ENCODE data around the gene SIPA1L3. TPM values are rescaled to one million over a fixed set of nuclear protein-coding genes. Genes with fewer than 3 reads are reported as not detected.

The SIPA1L3 gene
- total RNA-seq, 1 experiment from 2014 or later = 66.3 TPM

DNA sequence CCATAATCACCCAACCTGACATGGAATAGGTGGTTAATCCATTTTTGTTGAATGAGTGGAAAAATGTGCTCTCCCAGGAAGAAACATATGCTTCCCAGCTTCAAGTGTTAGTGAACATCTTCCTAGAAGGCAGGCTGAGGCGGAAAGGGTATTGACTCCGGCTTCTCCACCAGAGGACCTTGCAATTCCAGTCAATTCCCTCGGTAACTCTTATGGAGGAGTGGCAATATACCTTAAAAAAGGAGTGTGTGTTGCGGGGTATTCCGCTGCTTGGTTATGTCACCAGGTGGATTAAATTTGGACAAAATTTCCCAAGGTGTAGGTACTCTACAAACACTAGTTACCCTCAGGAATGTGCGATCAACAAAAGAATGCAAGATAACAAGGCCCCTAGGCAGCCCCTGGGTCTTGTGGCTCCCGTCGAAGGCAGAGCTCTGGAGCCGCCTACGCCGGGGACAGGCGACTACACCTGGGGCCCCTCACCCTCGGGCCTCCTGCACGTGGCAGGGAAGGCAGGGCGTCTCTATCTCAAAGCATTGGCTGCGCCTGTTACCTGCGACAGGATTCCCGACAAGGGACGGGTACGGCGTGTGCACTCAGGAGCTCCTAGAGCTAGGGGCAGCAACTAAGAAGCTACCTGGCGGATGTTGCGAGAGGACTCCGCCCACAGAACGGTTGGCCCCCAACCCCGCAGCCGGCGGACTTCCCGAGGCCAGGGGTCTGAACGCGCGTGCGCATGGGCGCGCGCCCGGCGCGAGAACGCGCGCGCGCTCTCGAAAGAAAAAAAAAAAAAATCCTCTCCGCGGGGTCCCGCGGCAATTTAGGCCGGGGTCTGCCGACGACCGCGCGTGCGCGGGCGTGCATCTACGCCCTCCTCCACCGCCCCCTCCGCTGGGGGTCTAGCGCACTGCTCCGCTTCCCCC lies 801 bp upstream of the SIPA1L3 start, which contains the start of gene WDR87:
Gene WDR87 (minus strand): TSS at position 649 of the 923 bp plus-strand sequence. CDS start 8,355 bp downstream, outside the sequence.
- ATAC-seq (peak; percentile 37), DNase-seq (ENCODE audit: low read depth, low spot score) (no peak)
- H3K4me3 ChIP-seq (ENCODE audit: low read depth in 2 of 2, low read length in 2 of 2) = peak within 1 kb of the TSS; percentile 76 to 97
- no peaks in the 10 kb centered on the region for H3K27me3 ChIP-seq (ENCODE audit: control insufficient read depth, insufficient read depth, low read length)
- no TSS peak for BruUV-seq (replicated peaks)
- POLR2A ChIA-PET = interaction anchor here (0.6 to 1.2 kb wide), 5 partner anchors 26 to 535 kb away, joined by 3 to 12 read pairs (median 4); partner anchors contain the start of gene ZNF527
- in situ Hi-C loops (cut with HindIII; ENCODE audit: low pct_unique_long_range_greater_than_20kb, low sequenced_read_pairs) = no loop called here
- no peak for TF ChIP-seq SIN3A (IDR thresholded peaks at IDR 0.05; ENCODE audit: borderline replicate concordance, insufficient read depth, low read depth, low read length)
- TF ChIP-seq, protein P1, sequence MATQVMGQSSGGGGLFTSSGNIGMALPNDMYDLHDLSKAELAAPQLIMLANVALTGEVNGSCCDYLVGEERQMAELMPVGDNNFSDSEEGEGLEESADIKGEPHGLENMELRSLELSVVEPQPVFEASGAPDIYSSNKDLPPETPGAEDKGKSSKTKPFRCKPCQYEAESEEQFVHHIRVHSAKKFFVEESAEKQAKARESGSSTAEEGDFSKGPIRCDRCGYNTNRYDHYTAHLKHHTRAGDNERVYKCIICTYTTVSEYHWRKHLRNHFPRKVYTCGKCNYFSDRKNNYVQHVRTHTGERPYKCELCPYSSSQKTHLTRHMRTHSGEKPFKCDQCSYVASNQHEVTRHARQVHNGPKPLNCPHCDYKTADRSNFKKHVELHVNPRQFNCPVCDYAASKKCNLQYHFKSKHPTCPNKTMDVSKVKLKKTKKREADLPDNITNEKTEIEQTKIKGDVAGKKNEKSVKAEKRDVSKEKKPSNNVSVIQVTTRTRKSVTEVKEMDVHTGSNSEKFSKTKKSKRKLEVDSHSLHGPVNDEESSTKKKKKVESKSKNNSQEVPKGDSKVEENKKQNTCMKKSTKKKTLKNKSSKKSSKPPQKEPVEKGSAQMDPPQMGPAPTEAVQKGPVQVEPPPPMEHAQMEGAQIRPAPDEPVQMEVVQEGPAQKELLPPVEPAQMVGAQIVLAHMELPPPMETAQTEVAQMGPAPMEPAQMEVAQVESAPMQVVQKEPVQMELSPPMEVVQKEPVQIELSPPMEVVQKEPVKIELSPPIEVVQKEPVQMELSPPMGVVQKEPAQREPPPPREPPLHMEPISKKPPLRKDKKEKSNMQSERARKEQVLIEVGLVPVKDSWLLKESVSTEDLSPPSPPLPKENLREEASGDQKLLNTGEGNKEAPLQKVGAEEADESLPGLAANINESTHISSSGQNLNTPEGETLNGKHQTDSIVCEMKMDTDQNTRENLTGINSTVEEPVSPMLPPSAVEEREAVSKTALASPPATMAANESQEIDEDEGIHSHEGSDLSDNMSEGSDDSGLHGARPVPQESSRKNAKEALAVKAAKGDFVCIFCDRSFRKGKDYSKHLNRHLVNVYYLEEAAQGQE (IDR thresholded peaks at IDR 0.05; ENCODE audit: insufficient read depth in 1 of 2, low read depth in 2 of 2, low read length in 1 of 2) = no peak
- TF ChIP-seq, protein P2, sequence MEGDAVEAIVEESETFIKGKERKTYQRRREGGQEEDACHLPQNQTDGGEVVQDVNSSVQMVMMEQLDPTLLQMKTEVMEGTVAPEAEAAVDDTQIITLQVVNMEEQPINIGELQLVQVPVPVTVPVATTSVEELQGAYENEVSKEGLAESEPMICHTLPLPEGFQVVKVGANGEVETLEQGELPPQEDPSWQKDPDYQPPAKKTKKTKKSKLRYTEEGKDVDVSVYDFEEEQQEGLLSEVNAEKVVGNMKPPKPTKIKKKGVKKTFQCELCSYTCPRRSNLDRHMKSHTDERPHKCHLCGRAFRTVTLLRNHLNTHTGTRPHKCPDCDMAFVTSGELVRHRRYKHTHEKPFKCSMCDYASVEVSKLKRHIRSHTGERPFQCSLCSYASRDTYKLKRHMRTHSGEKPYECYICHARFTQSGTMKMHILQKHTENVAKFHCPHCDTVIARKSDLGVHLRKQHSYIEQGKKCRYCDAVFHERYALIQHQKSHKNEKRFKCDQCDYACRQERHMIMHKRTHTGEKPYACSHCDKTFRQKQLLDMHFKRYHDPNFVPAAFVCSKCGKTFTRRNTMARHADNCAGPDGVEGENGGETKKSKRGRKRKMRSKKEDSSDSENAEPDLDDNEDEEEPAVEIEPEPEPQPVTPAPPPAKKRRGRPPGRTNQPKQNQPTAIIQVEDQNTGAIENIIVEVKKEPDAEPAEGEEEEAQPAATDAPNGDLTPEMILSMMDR (IDR thresholded peaks at IDR 0.05) = no peak
- TF ChIP-seq TCF7L2 (IDR thresholded peaks at IDR 0.05; ENCODE audit: low read depth, low read length) = no peak
- no peak for TF ChIP-seq POLR2AphosphoS5 (IDR thresholded peaks at IDR 0.05; ENCODE audit: low read depth, low read length)
- H3K9me3 ChIP-seq (ENCODE audit: control insufficient read depth, insufficient read depth, low read depth, low read length) = no peaks in the 10 kb centered on the region
- no peaks in the 10 kb centered on the region for H3K36me3 ChIP-seq (ENCODE audit: control insufficient read depth, insufficient read depth, low read length)
- H3K27ac ChIP-seq (ENCODE audit: low read length) = peak within 1 kb of the TSS; percentile 75
- intact Hi-C loops (cut with micrococcal nuclease; ENCODE audit: unreplicated experiment) = loop anchor here (10.0 kb wide), 4 partner anchors 79 to 319 kb away; partner anchors contain the start of gene DPF1
- peaks cover 10% of the 10 kb centered on the region for H3K4me1 ChIP-seq (ENCODE audit: control insufficient read depth, insufficient read depth, low read length)
- CTCF ChIA-PET = interaction anchor here (0.7 to 1.5 kb wide), 3 partner anchors 26 to 313 kb away, joined by 3 to 9 read pairs (median 3); no protein-coding TSS in a partner anchor

DNA sequence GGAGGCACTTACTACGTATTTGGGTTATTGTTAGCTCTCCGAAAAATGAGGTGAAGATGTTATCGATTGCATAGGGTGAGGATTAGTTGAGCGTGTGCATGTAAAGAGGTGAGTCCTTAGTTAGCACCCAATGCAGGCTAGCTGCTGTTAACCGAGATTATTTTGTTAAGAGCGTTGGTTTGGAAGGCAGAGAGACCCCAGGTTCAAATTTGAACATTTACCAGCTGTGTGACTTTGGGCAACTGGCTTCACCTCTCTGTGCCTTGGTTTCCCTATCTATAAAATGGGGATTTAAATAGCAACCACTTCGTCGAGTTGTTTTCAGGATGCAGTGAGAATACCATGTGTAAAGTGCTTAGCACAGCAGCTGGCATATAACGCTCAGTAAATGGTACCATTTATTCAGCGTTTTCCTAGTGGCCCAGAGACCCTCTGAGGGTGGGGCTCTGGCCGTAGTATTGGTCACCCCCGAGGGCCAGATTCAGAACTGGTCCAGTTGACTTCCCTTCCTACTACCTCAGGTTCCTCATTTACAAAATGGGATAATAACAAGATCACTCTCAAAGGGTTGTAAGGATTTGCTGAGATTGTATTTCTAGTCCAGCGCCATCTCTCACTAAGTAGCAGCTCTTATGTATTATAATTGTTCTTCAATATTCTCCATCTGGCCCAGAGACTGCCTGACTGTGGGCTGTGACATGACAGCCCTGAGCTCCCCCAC lies 887 bp downstream of the SIPA1L3 start:
- intact Hi-C loops (cut with micrococcal nuclease; ENCODE audit: unreplicated experiment) (loop anchor here (10.0 kb wide), 4 partner anchors 77 to 317 kb away; partner anchors contain the start of gene DPF1), in situ Hi-C loops (cut with HindIII; ENCODE audit: low pct_unique_long_range_greater_than_20kb, low sequenced_read_pairs) (no loop called here)
- no peak for DNase-seq (ENCODE audit: low read depth, low spot score)
- CTCF ChIA-PET = interaction anchor here (0.5 to 1.5 kb wide), 4 partner anchors 9 to 24 kb away, joined by 3 to 9 read pairs (median 3); no protein-coding TSS in a partner anchor
- peak overlapping the region; percentile 76 to 97 for H3K4me3 ChIP-seq (ENCODE audit: low read depth in 2 of 2, low read length in 2 of 2)
- no peaks in the 10 kb centered on the region for H3K27me3 ChIP-seq (ENCODE audit: control insufficient read depth, insufficient read depth, low read length)
- H3K36me3 ChIP-seq (ENCODE audit: control insufficient read depth, insufficient read depth, low read length) = no peaks in the 10 kb centered on the region
- no peak for TF ChIP-seq POLR2AphosphoS5 (IDR thresholded peaks at IDR 0.05; ENCODE audit: low read depth, low read length)
- TF ChIP-seq, protein P2 (IDR thresholded peaks at IDR 0.05) = no peak
- TF ChIP-seq, protein P1 (IDR thresholded peaks at IDR 0.05; ENCODE audit: insufficient read depth in 1 of 2, low read depth in 2 of 2, low read length in 1 of 2) = no peak
- TF ChIP-seq SIN3A (IDR thresholded peaks at IDR 0.05; ENCODE audit: borderline replicate concordance, insufficient read depth, low read depth, low read length) = no peak
- TF ChIP-seq TCF7L2 (IDR thresholded peaks at IDR 0.05; ENCODE audit: low read depth, low read length) = no peak
- H3K27ac ChIP-seq (ENCODE audit: low read length) = peak overlapping the region; percentile 73
- ATAC-seq = no peak
- BruUV-seq (replicated peaks) = no TSS peak
- H3K4me1 ChIP-seq (ENCODE audit: control insufficient read depth, insufficient read depth, low read length) = peaks cover 10% of the 10 kb centered on the region
- H3K9me3 ChIP-seq (ENCODE audit: control insufficient read depth, insufficient read depth, low read depth, low read length) = no peaks in the 10 kb centered on the region
- POLR2A ChIA-PET = no interaction called here

Measured in Panc1 (cell line).